Measurements from ENCODE around the gene ZDHHC4. TPM values are rescaled to one million over a fixed set of nuclear protein-coding genes. Genes with fewer than 3 reads are reported as not detected.

The ZDHHC4 gene
- polyA plus RNA-seq (ENCODE audit: insufficient read length in 4 of 4) = 10 to 100 TPM; 58.3 to 94.5 (median 78.9) TPM

DNA sequence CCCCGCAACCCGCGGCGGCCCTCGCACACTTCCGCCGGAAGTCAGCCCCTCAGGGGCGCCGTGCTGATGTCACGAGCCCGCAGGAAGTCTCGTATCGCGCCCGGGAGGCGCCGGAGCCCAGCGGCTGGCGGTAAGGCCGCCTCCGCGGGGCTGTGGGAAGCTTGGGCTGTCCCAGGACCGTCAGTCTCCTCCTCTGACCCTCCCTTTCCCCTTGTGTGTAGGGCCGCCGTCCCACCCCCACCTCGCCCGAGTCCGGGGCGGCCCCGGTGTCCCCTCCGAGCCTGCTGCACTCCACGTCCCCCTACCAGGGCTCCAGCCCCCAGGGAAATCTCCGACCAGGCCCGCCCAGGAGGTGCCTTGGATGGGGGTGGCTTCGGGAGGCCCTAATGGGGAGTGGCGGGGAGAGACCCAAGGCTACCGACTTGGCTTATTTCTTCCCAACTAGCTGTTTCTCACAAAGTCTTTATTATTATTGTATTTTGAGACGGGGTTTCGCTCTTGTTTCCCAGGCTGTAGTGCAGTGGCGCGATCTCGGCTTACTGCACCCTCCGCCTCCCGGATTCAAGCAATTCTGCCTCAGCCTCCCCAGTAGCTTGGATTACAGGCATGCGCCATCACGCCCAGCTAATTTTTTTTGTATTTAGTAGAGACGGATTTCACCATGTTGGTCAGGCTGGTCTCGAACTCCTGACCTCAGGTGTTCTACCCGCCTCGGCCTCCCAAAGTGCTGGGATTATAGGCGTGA lies at the start of gene ZDHHC4:
Gene ZDHHC4, plus strand, starts transcription at position 86 of the 745 bp plus-strand sequence. CDS start 3,108 bp downstream, outside the sequence.
- peak; percentile 71 to 79 (median 78) for DNase-seq (ENCODE audit: low read depth in 4 of 4, low spot score in 3 of 4)

DNA sequence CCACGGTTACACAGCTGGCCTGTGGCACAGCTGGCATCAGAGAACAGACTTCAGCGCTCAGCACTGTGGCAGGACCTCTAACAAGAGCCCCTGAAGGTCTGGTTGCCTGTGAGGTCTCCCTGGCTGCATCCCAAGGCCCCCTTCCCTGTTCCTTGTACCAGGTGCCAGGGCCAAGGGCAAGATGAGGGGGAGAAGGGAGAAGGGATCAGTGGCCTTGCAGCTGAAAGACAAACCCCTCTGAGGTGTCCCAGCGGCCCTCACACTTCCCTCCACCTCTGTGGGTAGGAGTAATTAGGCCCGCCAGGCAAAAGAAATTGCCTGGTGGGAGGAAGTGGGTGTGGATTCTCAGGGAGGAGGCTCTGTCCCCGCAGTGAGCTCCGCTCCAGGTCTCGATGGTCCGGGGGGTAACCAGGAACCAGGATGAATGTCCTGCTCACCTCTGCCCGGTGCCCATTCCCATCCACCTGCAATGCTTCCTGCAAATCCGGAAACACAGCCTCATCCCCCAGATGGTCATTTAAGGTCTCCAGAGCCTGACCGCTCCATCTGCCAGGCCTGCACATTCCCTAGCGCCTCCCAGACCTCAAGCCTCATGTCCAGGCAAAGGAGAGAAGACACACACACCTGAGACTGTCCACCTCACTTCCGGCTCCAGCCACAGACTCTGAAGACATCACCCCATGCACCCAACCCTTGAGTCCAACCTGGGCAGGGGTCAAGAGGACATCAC lies 48.7 kb upstream of the ZDHHC4 start:
- DNase-seq (ENCODE audit: low read depth in 4 of 4, low spot score in 3 of 4) = no peak

DNA sequence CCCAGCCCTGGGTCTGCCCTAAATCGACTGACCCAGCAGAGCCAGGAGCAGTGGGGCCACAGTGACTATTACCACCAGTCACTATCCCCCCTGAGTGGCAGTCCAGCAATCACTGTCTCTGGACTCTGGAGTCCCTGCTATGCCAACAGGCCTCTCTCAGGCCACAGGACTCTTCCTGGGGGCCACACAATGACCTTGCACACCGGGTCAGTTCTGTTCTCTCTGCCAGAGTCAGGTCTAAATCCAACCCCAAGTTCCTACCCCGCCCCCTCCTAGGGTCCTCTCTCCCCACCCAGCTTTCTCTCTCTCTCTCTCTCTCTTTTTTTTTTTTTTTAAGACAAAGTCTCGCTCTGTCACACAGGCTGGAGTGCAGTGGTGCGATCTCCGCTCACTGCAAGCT lies 47.6 kb upstream of the ZDHHC4 start:
- DNase-seq (ENCODE audit: low read depth in 4 of 4, low spot score in 3 of 4) = no peak

DNA sequence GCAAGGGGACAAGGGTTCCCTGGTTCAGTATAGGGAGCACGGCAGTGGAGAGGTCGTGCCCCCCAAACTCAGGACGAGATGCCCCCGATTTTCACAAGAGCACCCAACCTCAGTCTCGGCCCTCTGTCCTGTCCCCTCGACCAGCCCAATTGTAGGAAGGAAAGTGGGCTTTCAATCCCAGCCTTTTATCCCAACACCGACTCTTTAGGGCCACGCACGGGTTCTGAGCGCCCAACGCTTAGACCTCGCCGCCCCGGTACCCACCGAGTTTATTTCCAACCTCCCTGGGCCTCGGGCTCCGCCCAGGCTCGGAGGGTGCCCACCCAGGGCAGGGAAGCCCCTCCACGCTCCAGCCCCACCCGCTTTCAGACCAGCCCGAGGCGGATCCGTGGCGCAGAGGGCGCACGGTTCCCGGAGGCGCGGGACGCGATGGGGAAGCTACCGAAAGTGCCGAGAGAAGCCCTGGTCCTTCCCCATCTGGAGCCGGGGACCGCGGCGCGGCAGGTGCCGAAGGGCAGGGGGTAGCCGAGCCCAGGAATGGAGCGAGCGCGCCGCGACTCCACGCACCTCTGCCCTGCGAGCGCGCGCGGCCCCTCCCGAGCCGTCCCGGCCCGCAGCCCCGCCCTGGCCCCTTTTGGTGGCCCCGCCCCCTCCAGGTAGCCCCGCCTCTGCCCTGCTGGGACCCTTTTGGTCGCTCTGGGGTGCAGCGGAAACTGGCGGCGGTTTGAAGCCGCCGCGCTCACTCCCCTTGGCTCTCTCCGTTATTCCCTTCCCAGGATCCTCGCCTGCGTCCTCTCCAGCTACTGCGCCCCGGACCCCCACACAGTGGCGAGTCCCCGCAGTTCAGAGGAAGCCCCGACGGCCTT lies 46.4 kb upstream of the ZDHHC4 start:
- no peak for DNase-seq (ENCODE audit: low read depth in 4 of 4, low spot score in 3 of 4)

GRCh38 chr7:6531492-6532279 lies 45.6 kb upstream of the ZDHHC4 start:
- DNase-seq (ENCODE audit: low read depth in 4 of 4, low spot score in 3 of 4) = no peak

DNA sequence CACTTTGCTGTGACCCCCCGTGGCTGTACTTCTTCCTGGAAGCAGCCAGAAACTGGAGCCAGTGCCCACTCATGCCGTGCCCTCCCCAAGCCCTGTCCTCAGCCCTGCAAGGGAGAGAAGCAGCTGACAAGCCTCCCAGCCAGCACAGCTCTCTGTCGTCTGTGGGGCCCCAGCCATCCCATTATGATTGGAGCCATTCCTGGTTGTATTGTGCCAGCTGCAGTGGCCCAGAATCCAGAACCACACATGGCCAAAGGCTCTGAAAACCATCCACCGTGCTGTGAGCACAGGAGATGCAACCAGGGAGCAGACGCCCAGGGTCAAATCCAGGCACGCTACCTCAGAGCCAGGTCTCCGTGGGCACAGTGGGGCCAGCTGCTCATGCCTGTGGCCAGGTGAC lies 44.7 kb upstream of the ZDHHC4 start:
- no peak for DNase-seq (ENCODE audit: low read depth in 4 of 4, low spot score in 3 of 4)

- no peak for DNase-seq (ENCODE audit: low read depth in 4 of 4, low spot score in 3 of 4)
Measured at GRCh38 chr7:6533893-6534495, 43.3 kb upstream of the ZDHHC4 start.

- DNase-seq (ENCODE audit: low read depth in 4 of 4, low spot score in 3 of 4) = no peak
Measured at GRCh38 chr7:6536262-6537260, 40.7 kb upstream of the ZDHHC4 start.

- DNase-seq (ENCODE audit: low read depth in 4 of 4, low spot score in 3 of 4) = no peak
Measured at GRCh38 chr7:6542368-6542767, 34.9 kb upstream of the ZDHHC4 start.

GRCh38 chr7:6545398-6546126 lies 31.7 kb upstream of the ZDHHC4 start:
- no peak for DNase-seq (ENCODE audit: low read depth in 4 of 4, low spot score in 3 of 4)

DNA sequence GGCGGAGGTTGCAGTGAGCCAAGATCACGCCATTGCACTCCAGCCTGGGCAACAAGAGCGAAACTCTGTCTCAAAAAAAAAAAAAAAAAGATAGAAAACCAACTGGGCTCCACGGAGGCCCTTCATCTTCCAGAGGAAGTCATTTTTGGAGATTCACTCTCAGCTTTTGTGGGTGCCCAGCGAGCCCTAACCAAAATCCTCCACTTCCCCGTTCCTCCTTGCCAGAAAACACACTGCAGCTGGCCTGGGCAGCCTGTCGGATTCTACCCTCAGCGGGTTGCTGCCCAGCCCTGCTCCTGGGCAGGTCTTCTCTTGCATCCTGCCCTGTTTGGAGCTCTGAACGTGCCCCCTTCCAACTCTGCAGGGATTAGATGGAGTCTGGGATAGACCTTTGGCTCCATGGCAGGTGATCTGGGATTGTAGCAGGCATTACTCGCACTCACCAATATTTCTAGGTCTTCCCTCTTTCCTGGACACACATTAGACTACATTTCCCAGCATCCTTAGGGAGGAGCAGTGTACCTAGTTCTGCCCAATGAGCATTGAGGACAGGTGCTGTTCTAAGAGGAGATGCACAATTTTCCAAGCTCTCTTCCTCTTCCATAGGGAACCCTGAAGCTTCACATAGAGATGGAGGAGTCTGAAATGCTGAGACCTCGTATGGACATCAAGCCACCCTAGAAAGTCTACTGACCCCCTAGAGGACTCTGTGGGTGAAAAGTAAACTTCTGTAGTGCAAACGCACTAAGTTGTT lies 30.6 kb upstream of the ZDHHC4 start:
- no peak for DNase-seq (ENCODE audit: low read depth in 4 of 4, low spot score in 3 of 4)

DNA sequence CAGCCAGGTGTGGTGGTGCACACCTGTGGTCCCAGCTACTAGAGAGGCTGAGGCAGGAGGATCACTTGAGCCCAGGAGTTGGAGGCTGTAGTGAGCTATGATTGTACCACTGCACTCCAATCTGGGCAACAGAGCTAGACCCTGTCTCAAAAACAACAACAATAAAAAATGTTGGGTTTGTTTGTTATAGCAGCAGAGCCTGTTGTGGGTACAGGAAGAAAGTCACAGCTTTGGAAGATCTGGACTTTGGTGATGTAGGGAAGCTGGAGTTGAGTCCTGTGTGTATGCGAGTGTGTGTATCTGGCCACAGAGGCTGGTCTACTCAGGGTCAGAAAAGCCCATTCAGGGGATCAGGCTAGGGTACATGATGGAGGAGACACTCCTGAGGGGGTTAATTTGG lies 29.9 kb upstream of the ZDHHC4 start:
- DNase-seq (ENCODE audit: low read depth in 4 of 4, low spot score in 3 of 4) = no peak

DNA sequence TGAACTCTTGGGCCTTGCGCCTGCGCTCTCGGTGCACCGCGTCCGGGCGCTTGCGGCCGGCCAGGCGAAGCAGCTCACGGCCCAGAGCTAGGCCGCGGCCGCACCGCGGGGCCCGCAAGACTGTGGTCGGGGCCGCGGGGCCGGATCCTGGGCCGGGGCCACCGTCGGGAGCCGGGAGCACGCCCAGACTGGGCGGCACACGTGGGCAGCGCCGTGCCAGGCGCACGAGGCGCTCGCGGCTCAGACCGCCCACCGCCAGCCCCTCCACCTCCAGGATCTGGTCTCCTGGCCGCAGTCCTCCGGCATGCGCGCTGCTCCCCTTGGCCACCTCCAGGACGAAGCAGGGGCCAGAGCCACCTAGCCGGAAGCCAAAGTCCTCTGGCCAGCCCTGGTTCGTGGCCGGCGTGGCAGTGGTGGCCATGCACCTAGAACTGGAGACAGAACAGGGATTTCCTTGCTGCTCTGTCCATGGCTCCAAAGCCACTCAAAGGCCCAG lies 26.2 kb upstream of the ZDHHC4 start, which contains the start of gene GRID2IP:
Gene GRID2IP, minus strand, starts transcription at position 446 of the 496 bp plus-strand sequence. Its CDS starts 25 bp downstream, at position 421.
- no peak for DNase-seq (ENCODE audit: low read depth in 4 of 4, low spot score in 3 of 4)

DNA sequence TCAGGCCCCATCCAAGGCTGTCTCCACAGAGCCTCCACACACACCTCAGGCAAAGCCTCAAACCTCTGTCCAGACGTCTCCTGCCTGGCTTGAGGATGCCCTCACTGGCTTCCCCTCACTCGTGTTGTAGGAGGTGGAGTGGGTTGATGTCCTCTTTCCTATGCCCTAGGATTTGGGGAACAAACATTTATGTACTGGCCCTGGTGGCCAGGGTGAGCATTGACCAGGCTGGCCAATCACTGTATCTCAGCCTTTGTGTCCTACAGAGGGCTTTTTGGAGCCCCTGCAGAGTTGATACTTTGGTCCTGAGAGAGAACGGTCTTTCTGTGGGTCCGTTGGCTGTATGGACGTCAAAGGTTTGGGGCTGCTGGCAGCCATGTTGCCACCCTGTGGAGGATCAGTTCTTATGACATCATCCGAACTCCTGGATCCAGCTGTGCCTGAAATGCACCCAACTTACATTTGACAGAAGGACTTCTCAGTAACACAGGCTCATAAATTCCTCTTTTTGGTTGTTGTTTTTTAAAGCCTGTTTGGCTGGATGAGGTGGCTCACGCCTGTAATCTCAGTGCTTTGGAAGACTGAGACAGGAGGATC lies 23.7 kb upstream of the ZDHHC4 start:
- DNase-seq (ENCODE audit: low read depth in 4 of 4, low spot score in 3 of 4) = no peak

GRCh38 chr7:6554848-6555247 lies 22.4 kb upstream of the ZDHHC4 start:
- no peak for DNase-seq (ENCODE audit: low read depth in 4 of 4, low spot score in 3 of 4)

- DNase-seq (ENCODE audit: low read depth in 4 of 4, low spot score in 3 of 4) = no peak
Measured at GRCh38 chr7:6556196-6556595, 21.1 kb upstream of the ZDHHC4 start.

DNA sequence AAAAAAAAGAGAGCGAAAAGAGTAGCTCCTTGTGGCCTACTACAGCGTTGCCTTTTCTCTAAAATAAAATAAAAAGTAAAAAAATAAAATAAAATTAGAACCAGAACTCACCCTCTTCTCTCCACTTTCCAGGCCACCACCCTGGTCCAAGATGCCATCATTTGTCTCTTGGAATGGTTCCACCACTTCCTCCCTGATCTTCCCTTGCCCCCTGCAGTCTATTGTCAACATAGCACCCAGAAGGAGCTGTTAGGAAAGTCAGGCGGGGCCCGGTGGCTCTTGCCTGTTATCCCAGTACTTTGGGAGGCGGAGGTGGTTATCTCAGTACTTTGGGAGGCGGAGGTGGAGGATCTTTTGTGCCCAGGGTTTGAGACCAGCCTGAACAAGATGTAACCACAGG lies 18.4 kb upstream of the ZDHHC4 start:
- DNase-seq (ENCODE audit: low read depth in 4 of 4, low spot score in 3 of 4) = no peak
